Tongue (tissue), 2 donors: ENCODE results near the gene ATG7. TPM values are rescaled to one million over a fixed set of nuclear protein-coding genes. Genes with fewer than 3 reads are reported as not detected.
"Not testable (repeated sequence)": the region's sequence is repeated elsewhere in the genome, so short reads cannot be mapped to it uniquely, and the experiment has no call there.

Experiments
- DNase-seq: peaks from one replicate; pipeline ENCODE4 v3.0.0-alpha.2; 2015
- total RNA-seq: library from RNA; depleted of rRNA; stranded (reverse); fragments of >200 nt; gene quantifications from one replicate; pipeline ENCODE4 v1.2.3, GENCODE V29; 2014

ATG7 gene
- total RNA-seq, 1 donor from 2014 or later = 80.2 TPM

DNA sequence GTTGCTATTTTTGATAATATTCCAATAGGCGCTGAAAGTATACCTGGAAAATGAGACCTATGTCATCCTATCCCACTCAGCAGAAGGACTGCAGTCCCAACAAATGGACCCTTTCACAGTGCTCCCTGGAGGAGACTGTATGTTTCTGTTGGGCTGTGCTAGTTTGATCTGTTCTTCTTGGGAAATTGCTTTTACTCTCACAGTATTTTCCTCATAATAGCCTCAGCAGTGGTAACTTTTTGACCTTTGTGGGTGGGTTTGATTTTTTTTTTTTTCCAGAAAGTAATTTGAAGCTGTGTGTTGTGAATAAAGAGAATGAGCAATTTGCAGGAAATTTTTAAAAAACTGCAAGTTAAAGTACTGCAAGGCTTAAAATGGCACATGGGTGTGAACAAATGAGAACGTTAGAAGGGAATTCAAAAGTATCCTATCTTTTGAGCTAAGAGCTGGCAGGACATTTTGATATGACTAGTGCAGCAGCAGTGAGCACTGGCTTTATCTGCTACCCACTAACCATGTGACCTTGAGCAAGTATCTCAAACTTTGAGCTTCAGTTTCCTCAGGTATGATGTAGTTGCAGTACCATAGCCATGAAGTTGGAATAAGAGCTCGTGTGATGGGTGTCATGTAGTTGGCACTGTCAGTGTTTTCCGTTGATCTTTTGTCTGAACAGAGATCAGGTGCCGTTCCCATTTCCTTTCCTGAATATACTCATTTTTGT is 118.4 kb downstream of the ATG7 start:
- no peak for DNase-seq

GRCh38 chr3:11391174-11391879 is 119.1 kb downstream of the ATG7 start:
- DNase-seq = peak; percentile 46

- no peak for DNase-seq
These were observed 120.0 kb downstream of the ATG7 start for GRCh38 chr3:11392014-11392859.

GRCh38 chr3:11392860-11393114 is 120.6 kb downstream of the ATG7 start:
- DNase-seq = no peak

GRCh38 chr3:11393401-11393800 is 121.2 kb downstream of the ATG7 start:
- DNase-seq = no peak

DNA sequence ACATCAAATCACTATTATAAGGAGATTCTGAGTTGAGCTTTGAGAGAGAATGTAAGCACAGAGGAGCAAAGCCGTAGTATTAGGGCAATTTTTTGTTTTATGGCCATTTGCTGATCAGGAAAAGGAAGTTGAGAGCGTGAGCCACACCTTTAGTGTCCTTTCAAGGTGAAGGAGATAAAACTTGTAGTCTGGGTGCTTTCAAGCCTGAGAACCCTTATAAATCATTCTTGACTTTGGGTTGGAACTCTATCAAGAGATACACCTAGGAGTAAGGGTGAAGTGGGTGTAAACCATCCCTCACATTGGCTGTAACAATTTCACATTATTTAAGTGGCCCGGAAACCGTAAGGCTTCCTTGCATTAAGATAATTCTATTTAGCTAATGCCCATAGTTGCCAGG is 122.2 kb downstream of the ATG7 start:
- DNase-seq = no peak

- peak; percentile 15 for DNase-seq
These were observed 128.0 kb downstream of the ATG7 start for GRCh38 chr3:11400213-11400612.

DNA sequence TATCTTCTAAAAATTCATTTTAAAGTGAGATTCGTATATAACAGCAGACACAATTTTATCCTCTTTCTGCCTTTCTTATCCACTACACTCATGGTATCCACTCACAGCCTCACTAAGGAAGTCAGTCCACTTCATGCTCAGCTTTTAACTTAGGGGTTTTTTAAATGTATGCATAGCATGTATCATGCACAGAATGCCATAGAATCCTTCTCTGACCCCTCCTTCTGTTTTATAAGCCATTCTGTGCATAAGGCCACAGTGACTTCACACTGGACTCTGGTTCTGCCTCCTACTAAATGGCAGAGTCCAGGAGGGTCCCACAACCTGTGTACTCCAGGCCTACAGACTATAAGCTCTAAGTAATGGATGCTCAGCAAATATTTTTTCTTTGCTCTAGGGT is 129.2 kb downstream of the ATG7 start:
- no peak for DNase-seq

DNA sequence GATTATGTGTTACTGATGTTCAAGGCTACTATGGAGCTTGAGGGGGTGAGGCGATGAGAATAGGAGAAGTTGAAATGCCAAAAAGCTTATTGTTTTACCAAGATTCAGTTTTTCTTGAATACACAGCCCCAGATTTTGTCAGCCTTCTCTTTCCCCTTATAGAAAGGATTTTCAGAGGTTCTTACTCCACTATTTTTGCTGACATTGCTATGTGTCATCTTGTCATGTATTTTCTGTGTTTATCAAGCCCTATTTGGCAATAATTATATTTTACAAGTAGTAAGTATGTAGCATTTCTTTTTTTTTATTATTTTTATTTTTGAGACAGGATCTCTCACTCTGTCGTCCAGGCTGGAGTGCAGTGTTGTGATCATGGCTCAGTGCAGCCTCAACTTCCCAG is 133.1 kb downstream of the ATG7 start:
- DNase-seq = no peak

GRCh38 chr3:11407644-11408043 is 135.4 kb downstream of the ATG7 start:
- no peak for DNase-seq

DNA sequence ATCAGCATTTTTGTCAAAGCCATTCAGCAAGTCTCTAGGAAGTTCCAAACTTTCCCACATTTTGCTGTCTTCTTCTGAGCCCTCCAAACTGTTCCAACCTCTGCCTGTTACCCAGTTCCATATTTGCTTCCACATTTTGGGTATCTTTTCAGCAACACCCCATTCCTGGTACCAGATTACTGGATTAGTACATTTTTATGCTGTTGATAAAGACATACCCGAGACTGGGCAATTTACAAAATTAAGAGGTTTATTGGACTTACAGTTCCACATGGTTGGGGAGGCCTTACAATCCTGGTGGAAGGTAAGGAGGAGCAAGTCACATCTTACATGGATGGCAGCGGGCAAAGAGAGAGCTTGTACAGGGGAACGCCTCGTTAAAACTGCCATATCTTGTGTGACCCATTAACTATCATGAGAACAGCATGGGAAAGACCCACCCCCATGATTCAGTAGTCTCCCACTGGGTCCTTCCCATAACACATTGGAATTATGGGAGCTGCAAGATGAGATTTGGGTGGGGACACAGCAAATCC is 136.2 kb downstream of the ATG7 start:
- not testable (repeated sequence) for DNase-seq

DNA sequence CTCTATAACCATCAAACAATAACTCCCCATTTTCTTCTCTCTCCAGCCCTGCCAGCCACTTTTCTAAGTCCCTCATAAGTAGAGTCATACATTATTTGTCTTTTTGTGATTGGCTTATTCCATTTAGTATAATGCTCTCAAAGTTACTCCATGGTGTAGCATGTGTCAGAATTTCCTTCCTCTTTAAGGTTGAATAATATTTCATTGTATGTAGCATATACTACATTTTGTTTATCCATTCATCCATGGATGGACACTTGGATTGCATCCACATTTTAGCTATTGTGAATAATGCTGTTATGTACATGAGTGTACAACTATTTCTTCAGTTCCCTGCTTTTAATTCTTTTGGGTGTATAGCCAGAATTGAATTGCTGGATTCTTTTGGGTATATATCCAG is 138.4 kb downstream of the ATG7 start:
- DNase-seq = no peak

- DNase-seq = no peak
These were observed 139.8 kb downstream of the ATG7 start for GRCh38 chr3:11411956-11412355.

GRCh38 chr3:11413071-11413470 is 140.9 kb downstream of the ATG7 start:
- DNase-seq = no peak

DNA sequence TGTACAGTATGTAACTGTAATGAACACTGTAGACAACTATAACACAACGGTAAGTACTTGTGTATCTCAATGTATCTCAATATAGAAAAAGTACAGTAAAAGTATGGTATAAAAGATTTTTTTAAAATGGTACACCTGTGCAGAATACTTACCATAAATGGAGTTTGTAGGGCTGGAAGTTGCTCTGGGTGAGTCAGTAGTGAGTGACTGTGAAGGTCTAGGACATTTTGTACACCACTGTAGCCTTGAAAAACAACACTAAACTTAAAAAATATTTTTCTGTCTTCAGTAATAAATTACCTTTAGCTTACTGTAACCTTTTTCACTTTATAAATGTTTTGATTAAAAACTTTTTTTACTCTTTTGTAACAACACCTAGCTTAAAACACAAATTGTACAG is 142.9 kb downstream of the ATG7 start:
- DNase-seq = no peak

DNA sequence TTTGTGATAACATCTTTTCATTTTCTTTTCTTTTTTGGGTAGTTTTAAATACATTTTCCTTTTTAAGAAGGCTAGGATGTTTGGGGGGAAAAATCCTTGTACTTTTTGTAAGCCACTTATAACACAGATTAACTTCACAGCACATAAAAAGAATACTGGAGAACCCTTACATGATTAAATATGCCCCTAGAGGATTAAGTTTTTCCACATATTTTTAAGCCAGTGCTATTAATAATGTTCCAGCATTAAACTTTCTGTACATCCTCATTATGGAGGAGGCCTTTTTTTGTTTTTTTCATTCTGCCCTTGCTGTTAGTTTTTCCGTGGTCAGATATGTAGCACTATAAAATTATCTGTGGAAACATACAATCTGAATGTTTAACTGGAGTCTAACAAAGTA is 147.9 kb downstream of the ATG7 start:
- no peak for DNase-seq

DNA sequence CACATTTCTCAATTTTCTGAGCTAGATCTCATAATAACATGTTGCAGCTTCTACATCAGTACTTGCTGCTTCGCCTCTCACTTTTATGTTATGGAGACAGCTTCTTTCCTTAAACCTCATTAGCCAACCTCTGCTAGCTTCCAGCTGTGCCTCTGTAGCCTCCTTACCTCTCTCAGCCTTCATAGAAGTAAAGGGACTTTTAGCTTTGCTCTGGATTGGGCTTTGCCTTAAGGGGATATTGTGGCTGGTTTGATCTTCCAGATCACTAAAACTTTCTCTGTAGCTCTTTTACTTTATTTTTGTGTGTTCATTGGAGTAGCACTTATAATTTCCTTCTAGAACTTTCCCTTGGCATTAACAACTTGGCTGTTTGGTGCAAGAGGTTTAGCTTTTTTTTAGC is 150.1 kb downstream of the ATG7 start:
- DNase-seq = no peak

DNA sequence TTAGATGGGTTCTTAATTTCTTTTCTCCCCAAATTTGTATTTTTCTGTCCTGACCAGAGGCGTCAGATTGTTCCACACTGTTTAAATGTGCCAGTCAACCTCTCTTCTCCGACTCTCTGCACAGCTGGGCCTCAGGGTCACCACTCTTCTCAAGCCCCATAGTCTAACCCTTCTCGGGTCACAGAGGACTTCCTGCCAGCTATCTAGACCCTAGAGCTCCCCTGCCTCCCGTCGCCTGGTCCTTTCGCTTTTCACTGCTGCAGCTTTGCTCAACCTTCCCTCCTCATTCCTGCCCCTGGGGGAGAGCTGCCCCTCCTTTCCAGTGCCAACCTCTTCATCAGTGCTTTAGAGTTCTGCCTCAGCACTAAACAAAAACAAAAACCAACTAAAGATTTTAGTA is 151.7 kb downstream of the ATG7 start:
- no peak for DNase-seq

DNA sequence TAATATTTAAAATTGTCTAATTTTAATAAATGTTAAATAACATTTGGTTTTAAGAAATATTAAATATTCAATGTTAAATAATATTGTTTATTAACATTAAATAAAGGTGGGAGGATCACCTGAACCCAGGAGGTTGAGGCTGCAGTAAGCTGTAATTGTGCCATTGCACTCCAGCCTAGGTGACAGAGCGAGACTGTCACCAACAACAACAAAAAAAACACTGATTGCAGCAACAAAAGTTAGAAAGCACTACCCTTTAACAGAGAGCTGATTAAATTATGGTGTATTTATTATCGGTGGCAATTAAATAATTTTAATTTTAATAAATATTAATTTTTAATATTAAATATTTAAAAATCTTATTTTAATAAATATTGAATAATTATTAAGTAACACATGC is 152.1 kb downstream of the ATG7 start:
- no peak for DNase-seq

- DNase-seq = no peak
These were observed 158.0 kb downstream of the ATG7 start for GRCh38 chr3:11430207-11430606.

- DNase-seq = no peak
These were observed 158.4 kb downstream of the ATG7 start for GRCh38 chr3:11430624-11431023.

DNA sequence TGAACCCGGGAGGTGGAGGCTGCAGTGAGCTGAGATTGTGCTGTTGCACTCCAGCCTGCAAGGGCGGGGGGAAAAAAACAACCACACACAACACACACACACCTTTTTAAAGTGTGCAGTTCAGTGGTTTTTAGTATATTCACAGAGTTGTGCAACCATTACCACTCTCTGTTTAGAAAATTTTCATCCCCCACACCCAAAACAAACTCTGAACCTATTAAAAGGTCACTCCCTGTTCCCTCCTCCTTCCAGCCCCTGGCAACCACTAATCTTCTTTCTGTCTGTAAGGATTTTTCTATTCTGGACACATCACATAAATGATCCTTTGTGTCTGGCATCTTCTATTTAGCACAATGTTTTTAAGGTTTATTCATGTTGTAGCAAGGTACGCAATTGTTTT is 159.1 kb downstream of the ATG7 start:
- DNase-seq = no peak

GRCh38 chr3:11434017-11434526 is 161.9 kb downstream of the ATG7 start:
- peak; percentile 87 for DNase-seq
